ENCODE results near the gene CCL25.

Gene CCL25

GRCh38 chr19:8064911-8065874, 12.6 kb downstream of the CCL25 start:
- H3K27me3 ChIP-seq (ENCODE audit: insufficient read depth, insufficient read length): no peaks in the 10 kb centered on the region
- H3K36me3 ChIP-seq (ENCODE audit: insufficient read depth, insufficient read length, low read length): no peaks in the 10 kb centered on the region
- peaks cover 4% of the 10 kb centered on the region for H3K4me1 ChIP-seq (ENCODE audit: insufficient read depth, insufficient read length)
- peaks cover 15% of the 10 kb centered on the region for H3K9me3 ChIP-seq (ENCODE audit: insufficient read depth, low read length)
- peak overlapping the region; percentile 4 for H3K9ac ChIP-seq (ENCODE audit: insufficient read length, low read depth)
- DNase-seq (ENCODE audit: low read depth, low spot score): no peak
- TF ChIP-seq ZNF274 (IDR thresholded peaks at IDR 0.05; ENCODE audit: low read depth, low read length) (no peak), SUZ12 (IDR thresholded peaks at IDR 0.05; ENCODE audit: extremely low read depth, insufficient read depth, insufficient read length) (no peak)
- no peak overlapping the region for H3K4me3 ChIP-seq (ENCODE audit: insufficient read length, low read depth)

- no peak for DNase-seq (ENCODE audit: low read depth, low spot score)
- no peak overlapping the region for H3K4me3 ChIP-seq (ENCODE audit: insufficient read length, low read depth)
- H3K4me1 ChIP-seq (ENCODE audit: insufficient read depth, insufficient read length): peaks cover 4% of the 10 kb centered on the region
- no peak for TF ChIP-seq SUZ12 (IDR thresholded peaks at IDR 0.05; ENCODE audit: extremely low read depth, insufficient read depth, insufficient read length)
- no peak for TF ChIP-seq ZNF274 (IDR thresholded peaks at IDR 0.05; ENCODE audit: low read depth, low read length)
- no peak for TF ChIP-seq YY1 (IDR thresholded peaks at IDR 0.05; ENCODE audit: insufficient read depth, insufficient read length)
- peak overlapping the region; percentile 4 for H3K9ac ChIP-seq (ENCODE audit: insufficient read length, low read depth)
- peaks cover 22% of the 10 kb centered on the region for H3K9me3 ChIP-seq (ENCODE audit: insufficient read depth, low read length)
- H3K36me3 ChIP-seq (ENCODE audit: insufficient read depth, insufficient read length, low read length): peaks cover 3% of the 10 kb centered on the region
- no peaks in the 10 kb centered on the region for H3K27me3 ChIP-seq (ENCODE audit: insufficient read depth, insufficient read length)
These were observed 13.3 kb downstream of the CCL25 start for GRCh38 chr19:8065875-8066261.

GRCh38 chr19:8069096-8069973, 16.8 kb downstream of the CCL25 start:
- H3K4me1 ChIP-seq (ENCODE audit: insufficient read depth, insufficient read length): peaks cover 4% of the 10 kb centered on the region
- H3K9ac ChIP-seq (ENCODE audit: insufficient read length, low read depth): no peak overlapping the region
- no peak overlapping the region for H3K4me3 ChIP-seq (ENCODE audit: insufficient read length, low read depth)
- peaks cover 24% of the 10 kb centered on the region for H3K36me3 ChIP-seq (ENCODE audit: insufficient read depth, insufficient read length, low read length)
- DNase-seq (ENCODE audit: low read depth, low spot score): peak; percentile 54
- TF ChIP-seq ZNF274 (IDR thresholded peaks at IDR 0.05; ENCODE audit: low read depth, low read length): no peak
- TF ChIP-seq SUZ12 (IDR thresholded peaks at IDR 0.05; ENCODE audit: extremely low read depth, insufficient read depth, insufficient read length): no peak
- no peak for TF ChIP-seq YY1 (IDR thresholded peaks at IDR 0.05; ENCODE audit: insufficient read depth, insufficient read length)
- H3K9me3 ChIP-seq (ENCODE audit: insufficient read depth, low read length): peaks cover 30% of the 10 kb centered on the region
- H3K27me3 ChIP-seq (ENCODE audit: insufficient read depth, insufficient read length): no peaks in the 10 kb centered on the region

DNA sequence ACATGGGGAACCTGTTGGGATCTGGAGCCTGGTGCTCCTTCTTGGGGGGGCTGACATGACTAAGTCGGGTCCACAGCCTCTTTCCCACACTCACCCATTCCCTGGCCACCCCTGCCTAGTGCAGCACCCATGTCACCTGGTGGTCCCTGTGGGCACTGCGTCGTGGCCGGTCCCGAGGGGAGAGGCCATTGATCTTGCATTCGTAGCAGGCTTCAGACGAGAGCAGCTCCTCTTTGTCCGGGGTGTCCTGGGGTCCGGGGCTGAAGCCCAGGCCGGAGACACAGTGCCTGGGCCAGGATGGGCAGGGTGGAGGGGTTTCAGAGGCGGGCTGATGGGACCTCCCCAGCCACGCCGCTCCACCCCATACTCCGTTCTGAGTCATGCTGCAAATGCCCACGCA, 19.4 kb downstream of the CCL25 start:
- H3K27me3 ChIP-seq (ENCODE audit: insufficient read depth, insufficient read length): no peaks in the 10 kb centered on the region
- H3K9me3 ChIP-seq (ENCODE audit: insufficient read depth, low read length): peaks cover 40% of the 10 kb centered on the region
- H3K4me3 ChIP-seq (ENCODE audit: insufficient read length, low read depth): no peak overlapping the region
- TF ChIP-seq YY1 (IDR thresholded peaks at IDR 0.05; ENCODE audit: insufficient read depth, insufficient read length): no peak
- TF ChIP-seq SUZ12 (IDR thresholded peaks at IDR 0.05; ENCODE audit: extremely low read depth, insufficient read depth, insufficient read length): no peak
- TF ChIP-seq ZNF274 (IDR thresholded peaks at IDR 0.05; ENCODE audit: low read depth, low read length): no peak
- peaks cover 36% of the 10 kb centered on the region for H3K36me3 ChIP-seq (ENCODE audit: insufficient read depth, insufficient read length, low read length)
- H3K4me1 ChIP-seq (ENCODE audit: insufficient read depth, insufficient read length): no peaks in the 10 kb centered on the region
- no peak overlapping the region for H3K9ac ChIP-seq (ENCODE audit: insufficient read length, low read depth)
- DNase-seq (ENCODE audit: low read depth, low spot score): no peak

DNA sequence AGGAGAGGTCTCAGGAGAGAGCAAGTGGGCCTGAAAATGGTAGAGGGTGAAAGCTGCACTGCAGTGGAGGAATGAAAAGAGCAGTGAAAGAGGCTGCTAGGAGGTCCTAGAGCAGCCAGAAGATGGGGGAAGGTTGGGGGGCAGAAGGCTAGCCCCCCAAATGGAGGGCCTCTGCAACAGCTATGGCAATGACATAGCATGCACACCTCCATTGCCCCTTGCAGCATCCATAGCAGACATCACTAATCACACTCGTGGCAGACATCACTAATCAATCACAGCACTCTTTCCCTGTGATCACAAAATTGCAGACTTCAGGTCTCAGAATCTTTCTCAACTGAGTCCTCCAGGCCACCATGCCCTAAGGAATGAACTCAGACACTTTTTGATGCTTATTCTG, 21.9 kb downstream of the CCL25 start:
- no peak for DNase-seq (ENCODE audit: low read depth, low spot score)
- peaks cover 32% of the 10 kb centered on the region for H3K9me3 ChIP-seq (ENCODE audit: insufficient read depth, low read length)
- H3K4me1 ChIP-seq (ENCODE audit: insufficient read depth, insufficient read length): no peaks in the 10 kb centered on the region
- H3K4me3 ChIP-seq (ENCODE audit: insufficient read length, low read depth): no peak overlapping the region
- H3K9ac ChIP-seq (ENCODE audit: insufficient read length, low read depth): no peak overlapping the region
- peaks cover 43% of the 10 kb centered on the region for H3K36me3 ChIP-seq (ENCODE audit: insufficient read depth, insufficient read length, low read length)
- H3K27me3 ChIP-seq (ENCODE audit: insufficient read depth, insufficient read length): no peaks in the 10 kb centered on the region
- TF ChIP-seq YY1 (IDR thresholded peaks at IDR 0.05; ENCODE audit: insufficient read depth, insufficient read length) (no peak), SUZ12 (IDR thresholded peaks at IDR 0.05; ENCODE audit: extremely low read depth, insufficient read depth, insufficient read length) (no peak), ZNF274 (IDR thresholded peaks at IDR 0.05; ENCODE audit: low read depth, low read length) (no peak)

DNA sequence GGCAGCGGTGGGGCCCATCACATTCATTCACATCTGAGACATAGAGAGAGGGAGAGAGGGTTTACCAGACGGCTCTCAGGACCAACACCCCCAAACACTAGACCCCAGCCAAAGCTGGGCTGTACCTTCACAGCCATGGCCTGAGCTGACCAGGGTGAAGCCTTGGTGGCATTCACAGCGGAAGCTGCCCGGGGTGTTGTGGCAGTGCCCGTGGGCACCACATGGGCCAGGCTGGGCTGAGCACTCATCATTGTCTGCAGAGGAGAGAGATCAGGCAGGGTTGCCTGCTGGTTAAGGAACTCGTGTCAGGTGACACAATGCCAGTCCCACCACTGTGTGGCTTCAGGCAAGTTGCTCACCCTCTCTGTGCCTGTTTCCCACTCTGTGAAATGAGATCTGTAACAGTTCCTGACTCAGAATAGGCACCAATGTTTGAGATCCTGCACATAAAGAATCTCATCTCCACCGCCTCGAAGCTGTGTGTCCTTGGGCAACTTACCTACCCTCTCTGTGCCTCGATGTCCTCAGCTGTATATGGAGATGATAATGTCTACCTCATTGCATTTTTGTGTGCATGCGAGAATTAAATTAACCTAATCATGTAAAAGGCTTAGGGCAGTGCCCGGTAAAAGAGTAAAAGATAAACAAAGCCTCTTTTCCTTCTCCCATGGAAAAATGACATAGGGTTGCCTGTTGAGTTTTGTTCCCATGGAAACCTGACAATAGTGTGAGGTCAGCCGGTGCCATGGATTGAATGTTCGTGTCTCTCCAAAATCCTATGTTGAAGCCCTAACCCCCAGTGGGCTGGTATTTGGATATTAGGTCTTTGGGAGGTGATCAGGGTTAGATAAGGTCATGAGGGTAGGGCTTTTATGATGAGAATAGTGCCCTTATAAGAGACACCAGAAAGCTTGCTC, 22.9 kb downstream of the CCL25 start:
- Histone ChIP-seq H3K9me3 (ENCODE audit: insufficient read depth, low read length) (peaks cover 23% of the 10 kb centered on the region), H3K9ac (ENCODE audit: insufficient read length, low read depth) (no peak overlapping the region), H3K4me3 (ENCODE audit: insufficient read length, low read depth) (no peak overlapping the region), H3K4me1 (ENCODE audit: insufficient read depth, insufficient read length) (no peaks in the 10 kb centered on the region), H3K27me3 (ENCODE audit: insufficient read depth, insufficient read length) (no peaks in the 10 kb centered on the region), H3K36me3 (ENCODE audit: insufficient read depth, insufficient read length, low read length) (peaks cover 46% of the 10 kb centered on the region)
- DNase-seq (ENCODE audit: low read depth, low spot score): no peak
- TF ChIP-seq YY1 (IDR thresholded peaks at IDR 0.05; ENCODE audit: insufficient read depth, insufficient read length) (no peak), ZNF274 (IDR thresholded peaks at IDR 0.05; ENCODE audit: low read depth, low read length) (no peak), SUZ12 (IDR thresholded peaks at IDR 0.05; ENCODE audit: extremely low read depth, insufficient read depth, insufficient read length) (no peak)

Measured in NT2/D1 (cell line).